ENCODE data around the gene KLF7.

DNA sequence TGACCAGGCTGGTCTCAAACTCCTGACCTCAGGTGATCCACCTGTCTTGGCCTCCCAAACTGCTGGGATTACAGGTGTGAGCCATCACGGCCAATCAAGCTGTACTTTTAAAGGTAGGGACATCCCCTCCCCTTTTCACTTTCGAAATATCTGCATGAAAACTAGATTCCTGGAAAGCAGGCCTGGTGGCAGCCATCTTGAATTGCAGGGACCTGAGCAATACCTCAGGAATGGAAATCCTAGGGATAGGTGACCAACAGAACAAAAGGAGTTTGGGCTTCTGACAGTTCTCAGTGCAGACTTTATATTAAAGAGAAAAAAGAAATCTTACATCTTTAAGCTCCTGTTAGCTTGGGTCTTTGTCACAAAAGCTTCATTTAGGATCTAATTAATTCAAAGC is 62.6 kb downstream of the KLF7 start:
- TF ChIP-seq EZH2 (IDR thresholded peaks at IDR 0.05), result no peak
- TF ChIP-seq, protein P1, sequence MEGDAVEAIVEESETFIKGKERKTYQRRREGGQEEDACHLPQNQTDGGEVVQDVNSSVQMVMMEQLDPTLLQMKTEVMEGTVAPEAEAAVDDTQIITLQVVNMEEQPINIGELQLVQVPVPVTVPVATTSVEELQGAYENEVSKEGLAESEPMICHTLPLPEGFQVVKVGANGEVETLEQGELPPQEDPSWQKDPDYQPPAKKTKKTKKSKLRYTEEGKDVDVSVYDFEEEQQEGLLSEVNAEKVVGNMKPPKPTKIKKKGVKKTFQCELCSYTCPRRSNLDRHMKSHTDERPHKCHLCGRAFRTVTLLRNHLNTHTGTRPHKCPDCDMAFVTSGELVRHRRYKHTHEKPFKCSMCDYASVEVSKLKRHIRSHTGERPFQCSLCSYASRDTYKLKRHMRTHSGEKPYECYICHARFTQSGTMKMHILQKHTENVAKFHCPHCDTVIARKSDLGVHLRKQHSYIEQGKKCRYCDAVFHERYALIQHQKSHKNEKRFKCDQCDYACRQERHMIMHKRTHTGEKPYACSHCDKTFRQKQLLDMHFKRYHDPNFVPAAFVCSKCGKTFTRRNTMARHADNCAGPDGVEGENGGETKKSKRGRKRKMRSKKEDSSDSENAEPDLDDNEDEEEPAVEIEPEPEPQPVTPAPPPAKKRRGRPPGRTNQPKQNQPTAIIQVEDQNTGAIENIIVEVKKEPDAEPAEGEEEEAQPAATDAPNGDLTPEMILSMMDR (IDR thresholded peaks at IDR 0.05), result no peak

All from neural progenitor cell (in vitro differentiated cells).